Karpas-422 (cell line): ENCODE results near the gene PLXNA2. TPM values are rescaled to one million over a fixed set of nuclear protein-coding genes. Genes with fewer than 3 reads are reported as not detected.

ENCODE experiments used
- DNase-seq: peaks from one replicate; pipeline ENCODE4 v3.0.0-alpha.2; 2015
- H2AFZ ChIP-seq: fragments of 200-600 bp; sonication (generic); 2 replicates; pipeline ENCODE4 v1.6.1; 2014; ENCODE audit warnings: antibody characterized with exemption, low read length, mixed read lengths
- H3K27ac ChIP-seq: fragments of 200-600 bp; sonication (generic); 2 replicates; pipeline ENCODE4 v1.5.1; 2014; ENCODE audit warnings: mild to moderate bottlenecking, low read length, moderate library complexity
- H3K27me3 ChIP-seq: fragments of 200-600 bp; sonication (generic); 2 replicates; pipeline ENCODE4 v1.6.1; 2014; ENCODE audit warnings: low read length, mixed read lengths
- H3K36me3 ChIP-seq: fragments of 200-600 bp; sonication (generic); 2 replicates; pipeline ENCODE4 v1.6.1; 2014; ENCODE audit warnings: low read length, mixed read lengths; ENCODE audit not compliant: insufficient read depth
- H3K4me1 ChIP-seq: fragments of 200-600 bp; sonication (generic); 2 replicates; pipeline ENCODE4 v1.6.1; 2014; ENCODE audit warnings: mild to moderate bottlenecking, low read length, mixed read lengths
- H3K4me2 ChIP-seq: fragments of 200-600 bp; sonication (generic); 2 replicates; pipeline ENCODE4 v1.6.1; 2014; ENCODE audit warnings: low read length, low read depth, mild to moderate bottlenecking; ENCODE audit not compliant: poor library complexity, severe bottlenecking
- H3K4me3 ChIP-seq: fragments of 200-600 bp; sonication (generic); 2 replicates; pipeline ENCODE4 v1.5.1; 2014; ENCODE audit warnings: mild to moderate bottlenecking, antibody characterized with exemption, low read length, mixed read lengths
- H3K79me2 ChIP-seq: fragments of 200-600 bp; sonication (generic); 2 replicates; pipeline ENCODE4 v1.6.1; 2014; ENCODE audit warnings: mild to moderate bottlenecking, low read length, mixed read lengths
- H3K9ac ChIP-seq: fragments of 200-600 bp; sonication (generic); 2 replicates; pipeline ENCODE4 v1.6.0; 2014; ENCODE audit warnings: low read length
- H3K9me2 ChIP-seq: fragments of 200-600 bp; sonication (generic), shearing (Covaris generic); replicated peaks from 2 replicates; pipeline ENCODE4 v1.6.0; 2014; ENCODE audit warnings: mild to moderate bottlenecking, low read length, moderate library complexity; ENCODE audit not compliant: insufficient read depth
- H3K9me3 ChIP-seq: fragments of 300-700, 200-600 bp; sonication (generic); 2 replicates; pipeline ENCODE4 v1.6.1; 2014; ENCODE audit warnings: low read length, mixed read lengths
- H4K20me1 ChIP-seq: fragments of 200-600 bp; sonication (generic); 2 replicates; pipeline ENCODE4 v1.6.1; 2014; ENCODE audit warnings: mild to moderate bottlenecking, antibody characterized with exemption, low read length, low read depth; ENCODE audit not compliant: insufficient read depth
- total RNA-seq: library from RNA; depleted of rRNA; stranded (reverse); fragments of >200 nt; shearing (Covaris generic); gene quantifications from 2 replicates; pipeline ENCODE4 v1.2.3, GENCODE V29; 2014; ENCODE audit warnings: low replicate concordance

Gene PLXNA2
- total RNA-seq, 1 experiment from 2014 or later, result not detected

DNA sequence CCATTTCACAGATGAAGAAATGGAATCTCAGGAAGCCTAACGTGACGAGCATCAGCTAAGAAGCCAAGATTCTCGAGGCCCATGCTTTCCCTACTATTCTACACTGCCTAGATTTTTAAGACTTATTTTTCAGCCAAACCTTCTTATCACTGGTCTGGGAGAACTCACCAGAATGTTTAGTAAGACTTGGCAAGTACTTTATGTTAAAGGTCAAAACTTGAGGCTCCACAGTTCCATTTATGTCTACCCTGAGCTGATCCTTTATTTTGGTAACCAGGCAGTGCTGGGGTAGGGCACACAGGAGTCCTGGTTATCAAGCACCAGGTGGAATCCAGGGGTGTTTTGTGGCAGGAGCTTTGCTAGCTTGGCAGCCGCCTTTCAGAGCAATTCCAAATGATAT is 16.8 kb downstream of the PLXNA2 start:
- Histone ChIP-seq H3K9me2 (no peaks in the 10 kb centered on the region), H3K4me1 (no peaks in the 10 kb centered on the region), H3K9ac (no peak overlapping the region), H3K9me3 (no peaks in the 10 kb centered on the region), H3K79me2 (no peaks in the 10 kb centered on the region), H3K36me3 (no peaks in the 10 kb centered on the region), H3K4me2 (no peak overlapping the region), H4K20me1 (no peaks in the 10 kb centered on the region), H3K27me3 (no peaks in the 10 kb centered on the region), H3K27ac (no peak overlapping the region), H3K4me3 (no peak overlapping the region), H2AFZ (no peak overlapping the region)
- DNase-seq, result no peak

DNA sequence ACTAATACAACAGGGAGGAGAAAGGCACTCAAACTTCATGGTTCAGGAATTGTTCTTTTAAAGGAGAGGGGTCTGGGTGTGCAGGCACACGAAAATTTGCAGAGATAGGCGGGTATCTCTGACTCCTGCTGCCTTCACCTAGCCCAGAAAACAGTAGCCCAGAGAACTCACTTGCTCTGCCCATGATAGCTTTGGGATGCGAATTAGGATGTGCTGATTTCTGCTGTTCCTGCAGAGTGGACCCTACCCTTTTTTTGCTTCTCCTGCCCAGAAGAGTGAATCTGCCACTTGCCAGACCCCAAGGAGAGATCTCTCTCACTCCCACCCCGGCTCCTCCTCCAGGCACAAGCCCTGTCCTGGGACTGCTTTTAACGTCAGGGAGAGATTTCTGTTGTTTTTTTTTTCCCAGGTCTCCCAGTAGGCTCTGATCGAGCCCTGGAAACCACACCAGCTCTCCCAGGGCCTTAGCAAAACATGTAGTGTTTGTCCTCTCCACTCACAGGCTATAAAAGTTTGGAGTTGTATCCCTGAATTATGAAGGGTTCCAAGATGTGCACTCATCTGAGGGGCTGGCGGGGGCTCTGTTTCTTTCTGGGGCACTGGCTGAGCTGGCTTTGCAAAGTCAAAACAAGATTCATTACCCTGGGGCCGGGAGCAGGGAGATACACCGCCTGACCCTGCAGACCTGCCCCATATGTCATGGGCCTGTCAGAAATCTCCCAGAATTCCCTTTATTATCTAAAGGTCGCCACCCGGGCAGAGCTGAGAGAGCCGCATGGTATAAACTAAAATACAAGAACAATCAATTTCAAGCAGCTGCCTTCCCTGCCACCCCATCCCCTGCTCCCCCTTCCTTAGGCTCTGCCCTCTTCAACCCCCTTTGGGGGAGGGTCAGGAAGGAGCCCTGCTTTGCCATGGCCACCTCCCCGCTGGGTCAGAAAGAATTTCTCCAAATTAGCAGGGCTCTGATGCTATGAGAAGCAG is 17.9 kb downstream of the PLXNA2 start:
- Histone ChIP-seq H3K9me3 (no peaks in the 10 kb centered on the region), H4K20me1 (no peaks in the 10 kb centered on the region), H3K9ac (no peak overlapping the region), H3K4me3 (no peak overlapping the region), H3K4me2 (no peak overlapping the region), H3K9me2 (no peaks in the 10 kb centered on the region), H3K27ac (no peak overlapping the region), H3K27me3 (no peaks in the 10 kb centered on the region), H3K36me3 (no peaks in the 10 kb centered on the region), H3K79me2 (no peaks in the 10 kb centered on the region), H3K4me1 (no peaks in the 10 kb centered on the region), H2AFZ (no peak overlapping the region)
- DNase-seq, result no peak

DNA sequence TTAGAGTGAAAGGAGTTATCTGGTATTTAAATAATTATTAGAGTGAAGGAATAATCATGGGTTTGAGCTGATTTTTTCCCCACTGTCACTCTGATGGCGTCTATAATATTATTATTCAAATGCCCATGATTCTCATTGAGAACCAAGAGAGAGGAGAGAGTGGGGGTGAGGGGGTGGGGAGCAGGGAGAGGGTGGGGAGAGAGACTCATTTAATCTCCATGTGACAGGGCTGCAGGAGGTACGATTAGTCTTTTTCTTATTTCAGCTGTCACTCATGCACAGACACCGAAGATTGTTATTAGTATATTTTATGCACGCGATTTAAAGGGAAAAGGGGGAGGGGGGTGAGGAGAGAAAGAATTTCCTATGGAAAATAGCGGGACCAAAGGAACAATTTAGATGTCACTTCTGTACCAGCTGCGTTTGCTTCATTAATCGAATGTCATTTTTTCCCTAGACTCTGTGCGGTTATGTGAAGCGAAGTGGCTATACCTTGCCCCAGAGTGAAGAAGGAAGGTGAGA is 19.9 kb downstream of the PLXNA2 start:
- H3K27ac ChIP-seq, result no peak overlapping the region
- H3K4me2 ChIP-seq, result no peak overlapping the region
- no peaks in the 10 kb centered on the region for H3K27me3 ChIP-seq
- H2AFZ ChIP-seq, result no peak overlapping the region
- no peak overlapping the region for H3K4me3 ChIP-seq
- no peaks in the 10 kb centered on the region for H3K79me2 ChIP-seq
- H3K9ac ChIP-seq, result no peak overlapping the region
- no peaks in the 10 kb centered on the region for H4K20me1 ChIP-seq
- H3K4me1 ChIP-seq, result no peaks in the 10 kb centered on the region
- H3K9me3 ChIP-seq, result no peaks in the 10 kb centered on the region
- no peaks in the 10 kb centered on the region for H3K36me3 ChIP-seq
- DNase-seq, result no peak
- no peaks in the 10 kb centered on the region for H3K9me2 ChIP-seq

DNA sequence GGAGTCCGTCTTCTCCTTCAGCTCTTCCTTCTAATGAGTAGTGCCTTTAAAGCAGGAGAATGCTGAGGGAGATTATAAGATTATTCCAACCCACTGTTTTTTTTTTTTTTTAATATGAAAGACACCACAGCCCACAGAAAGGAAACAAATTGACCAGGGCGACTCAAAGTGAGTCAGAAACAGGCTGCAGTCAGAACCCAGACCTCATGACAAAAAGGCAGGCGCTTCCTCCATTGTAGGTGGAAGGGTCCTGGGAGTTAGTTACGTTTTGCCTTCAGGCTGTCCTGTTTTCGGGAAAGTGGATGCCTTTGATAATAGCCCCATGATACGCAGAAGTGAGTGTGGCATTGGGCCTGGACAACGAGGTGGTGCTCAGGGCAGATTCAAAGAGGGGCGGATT is 21.0 kb downstream of the PLXNA2 start:
- Histone ChIP-seq H3K27me3 (no peaks in the 10 kb centered on the region), H3K27ac (no peak overlapping the region), H4K20me1 (no peaks in the 10 kb centered on the region), H3K4me2 (no peak overlapping the region), H3K36me3 (no peaks in the 10 kb centered on the region), H3K79me2 (no peaks in the 10 kb centered on the region), H3K4me3 (no peak overlapping the region), H2AFZ (no peak overlapping the region), H3K9ac (no peak overlapping the region), H3K4me1 (no peaks in the 10 kb centered on the region), H3K9me3 (no peaks in the 10 kb centered on the region), H3K9me2 (no peaks in the 10 kb centered on the region)
- DNase-seq, result no peak

DNA sequence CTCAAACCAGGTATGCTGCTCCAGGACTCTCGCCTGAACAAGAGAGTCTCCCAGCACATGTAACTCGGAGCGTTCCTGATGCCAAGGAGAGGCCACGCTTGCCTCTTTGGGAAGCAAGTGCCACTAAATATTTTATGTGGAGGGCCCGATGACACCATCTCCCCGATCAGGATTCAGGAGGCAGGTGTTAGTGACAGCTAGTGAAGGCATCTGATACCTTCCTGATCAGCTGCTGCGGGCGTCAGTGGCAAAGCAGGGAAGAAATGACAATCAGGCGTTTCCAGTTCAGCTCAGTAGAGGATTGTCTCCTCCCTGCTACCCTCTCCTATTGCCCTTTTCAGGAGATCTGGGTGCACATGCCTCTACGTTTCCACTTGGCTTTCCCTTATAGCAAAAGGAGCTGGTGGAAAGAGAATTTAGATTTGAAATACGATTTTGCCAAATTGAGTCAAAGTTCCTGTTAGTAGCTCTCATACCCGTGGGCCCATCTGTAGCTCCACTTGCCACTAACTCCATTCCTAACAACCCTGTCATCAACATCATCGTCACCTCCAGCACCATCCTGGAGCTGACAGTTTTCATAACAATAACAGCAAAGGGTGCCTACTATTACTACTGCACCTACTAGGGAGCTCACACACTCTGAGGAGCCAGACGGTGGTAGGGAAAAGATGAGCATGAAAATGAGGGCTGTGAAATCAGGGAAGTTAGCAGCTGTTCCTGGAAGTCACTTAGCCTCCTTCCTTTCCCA is 21.6 kb downstream of the PLXNA2 start:
- Histone ChIP-seq H3K4me3 (no peak overlapping the region), H3K4me2 (no peak overlapping the region), H2AFZ (no peak overlapping the region), H3K9me2 (no peaks in the 10 kb centered on the region), H3K27ac (no peak overlapping the region), H4K20me1 (no peaks in the 10 kb centered on the region), H3K9me3 (no peaks in the 10 kb centered on the region), H3K4me1 (no peaks in the 10 kb centered on the region), H3K79me2 (no peaks in the 10 kb centered on the region), H3K36me3 (no peaks in the 10 kb centered on the region), H3K27me3 (no peaks in the 10 kb centered on the region), H3K9ac (no peak overlapping the region)
- DNase-seq, result no peak

DNA sequence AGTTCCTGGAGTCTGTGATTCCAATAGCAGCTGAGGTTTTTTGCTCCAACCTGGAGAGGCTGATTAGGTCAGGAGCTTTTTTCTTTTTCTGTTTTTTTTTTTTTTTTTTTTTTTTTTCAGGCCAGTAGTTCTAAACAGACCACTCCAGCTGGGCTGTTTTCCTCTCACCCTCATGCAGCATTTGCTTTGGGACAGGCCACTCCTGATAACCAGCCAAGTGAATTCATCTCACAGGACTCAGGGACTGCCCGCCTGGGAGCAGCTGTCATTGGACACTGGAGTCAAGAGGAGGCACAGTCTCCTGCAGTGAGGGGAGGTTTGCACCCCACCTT is 22.9 kb downstream of the PLXNA2 start:
- Histone ChIP-seq H2AFZ (no peak overlapping the region), H3K4me3 (no peak overlapping the region), H3K4me2 (no peak overlapping the region), H3K4me1 (no peaks in the 10 kb centered on the region), H3K27ac (no peak overlapping the region), H3K9me2 (no peaks in the 10 kb centered on the region), H3K79me2 (no peaks in the 10 kb centered on the region), H3K36me3 (no peaks in the 10 kb centered on the region), H3K27me3 (no peaks in the 10 kb centered on the region), H3K9me3 (no peaks in the 10 kb centered on the region), H4K20me1 (no peaks in the 10 kb centered on the region), H3K9ac (no peak overlapping the region)
- no peak for DNase-seq

DNA sequence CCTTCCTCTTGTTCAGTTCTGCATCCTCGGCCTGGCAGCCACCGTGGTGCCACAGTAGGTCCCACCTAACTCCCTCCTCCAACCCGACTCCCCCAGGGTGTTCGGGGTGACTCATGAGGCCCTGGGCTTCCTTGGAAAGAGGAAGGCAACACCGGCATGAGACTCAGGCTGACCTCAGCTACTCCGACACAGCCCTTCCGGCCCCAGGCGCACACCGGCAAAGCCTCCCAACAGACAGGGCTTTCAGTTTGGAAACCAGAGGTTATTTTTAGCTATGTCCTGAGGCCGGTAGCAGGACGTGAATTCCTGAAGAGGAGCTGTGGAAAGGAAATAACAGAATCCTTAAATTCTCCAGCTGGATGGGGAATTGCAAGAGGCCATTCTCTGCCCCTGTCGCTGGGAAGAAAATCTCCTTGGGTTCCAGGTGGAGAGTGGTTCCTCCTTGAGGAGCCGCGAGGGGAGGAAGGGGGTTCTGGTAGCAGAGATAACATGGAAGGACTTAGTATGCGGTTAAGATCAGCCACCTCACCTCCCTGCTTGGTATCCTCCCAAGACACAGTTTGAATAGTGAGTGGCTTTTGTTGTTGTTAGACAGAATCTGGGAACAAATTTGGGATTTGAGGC is 24.4 kb downstream of the PLXNA2 start:
- H3K9me2 ChIP-seq, result no peaks in the 10 kb centered on the region
- no peak overlapping the region for H3K27ac ChIP-seq
- DNase-seq, result no peak
- H3K27me3 ChIP-seq, result no peaks in the 10 kb centered on the region
- H3K79me2 ChIP-seq, result no peaks in the 10 kb centered on the region
- no peak overlapping the region for H3K4me3 ChIP-seq
- no peaks in the 10 kb centered on the region for H4K20me1 ChIP-seq
- H3K4me2 ChIP-seq, result no peak overlapping the region
- no peaks in the 10 kb centered on the region for H3K4me1 ChIP-seq
- H2AFZ ChIP-seq, result no peak overlapping the region
- H3K9ac ChIP-seq, result no peak overlapping the region
- H3K9me3 ChIP-seq, result no peaks in the 10 kb centered on the region
- no peaks in the 10 kb centered on the region for H3K36me3 ChIP-seq

DNA sequence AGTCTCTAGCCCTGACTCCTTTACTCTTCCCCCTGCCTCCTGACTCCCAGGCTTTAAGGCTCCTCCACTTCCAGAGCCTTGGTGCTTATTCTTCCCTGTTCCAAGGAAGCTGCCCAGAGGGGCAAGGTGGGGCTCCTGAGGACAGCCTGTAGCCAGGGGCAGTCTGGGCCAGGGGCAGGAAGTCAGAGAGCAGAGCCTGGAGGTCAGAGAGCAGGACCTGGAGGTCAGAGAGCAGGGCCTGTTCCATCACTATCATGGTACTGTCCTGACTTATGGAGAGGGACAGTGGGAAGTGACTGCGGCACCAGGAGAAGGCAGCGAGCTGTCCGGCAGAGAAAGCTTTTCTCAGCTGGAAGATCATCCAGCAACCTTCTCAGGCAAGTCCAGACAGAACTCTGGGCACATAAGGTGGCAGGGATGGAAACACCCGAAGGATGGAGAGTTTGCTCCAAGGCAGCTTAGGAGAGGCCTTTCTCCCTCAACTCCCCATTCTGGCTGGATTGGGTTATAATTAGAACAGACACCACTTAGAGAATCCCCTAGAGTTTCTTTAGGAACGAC is 25.0 kb downstream of the PLXNA2 start:
- Histone ChIP-seq H3K27ac (no peak overlapping the region), H3K4me2 (no peak overlapping the region)

More for the DNA sequence above, 25.0 kb downstream of the PLXNA2 start:
- H3K9me3 ChIP-seq, result no peaks in the 10 kb centered on the region
- no peak overlapping the region for H2AFZ ChIP-seq
- H3K4me3 ChIP-seq, result no peak overlapping the region
- H3K9me2 ChIP-seq, result no peaks in the 10 kb centered on the region
- DNase-seq, result no peak
- H3K79me2 ChIP-seq, result no peaks in the 10 kb centered on the region
- no peak overlapping the region for H3K9ac ChIP-seq
- no peaks in the 10 kb centered on the region for H3K4me1 ChIP-seq
- no peaks in the 10 kb centered on the region for H3K36me3 ChIP-seq
- H3K27me3 ChIP-seq, result no peaks in the 10 kb centered on the region
- H4K20me1 ChIP-seq, result no peaks in the 10 kb centered on the region
